Osteoblast (primary cell): ENCODE data around the gene LUC7L3. TPM values are rescaled to one million over a fixed set of nuclear protein-coding genes. Genes with fewer than 3 reads are reported as not detected.
A peak's percentile ranks its signal among the peaks of the same experiment; 100 is the strongest.

ENCODE experiments used
- DNase-seq: peaks from one replicate; pipeline ENCODE4 v3.0.0; 2011; ENCODE audit warnings: low spot score, mixed read lengths; ENCODE audit not compliant: insufficient read length; ENCODE audit errors: missing footprints
- H2AFZ ChIP-seq: 2 replicates; pipeline ENCODE4 v1.6.0; 2011; ENCODE audit warnings: mild to moderate bottlenecking, low read length
- H3K27ac ChIP-seq: 2 replicates; pipeline ENCODE4 v1.5.1; 2011; ENCODE audit warnings: mild to moderate bottlenecking, low read depth, low read length, moderate library complexity
- H3K27me3 ChIP-seq: 2 replicates; pipeline ENCODE4 v1.6.0; 2012; ENCODE audit warnings: mild to moderate bottlenecking, control low read depth, inconsistent platforms, low read length, moderate library complexity; ENCODE audit not compliant: insufficient read depth
- H3K36me3 ChIP-seq: 2 replicates; pipeline ENCODE4 v1.5.1; 2011; ENCODE audit warnings: mild to moderate bottlenecking, low read length, control low read depth, moderate library complexity; ENCODE audit not compliant: insufficient read depth
- H3K4me1 ChIP-seq: 2 replicates; pipeline ENCODE4 v1.5.1; 2011; ENCODE audit warnings: mild to moderate bottlenecking, low read length, control low read depth, moderate library complexity; ENCODE audit not compliant: insufficient read depth
- H3K4me2 ChIP-seq: 2 replicates; pipeline ENCODE4 v1.6.0; 2011; ENCODE audit warnings: mild to moderate bottlenecking, low read length; ENCODE audit not compliant: insufficient read depth
- H3K4me3 ChIP-seq: fragments of 200-600 bp; sonication (generic); 3 replicates; pipeline ENCODE4 v1.5.1; 2012; ENCODE audit warnings: mild to moderate bottlenecking, low read length, inconsistent platforms; ENCODE audit not compliant: insufficient read depth
- H3K79me2 ChIP-seq: 2 replicates; pipeline ENCODE4 v1.6.0; 2012; ENCODE audit warnings: mild to moderate bottlenecking, low read length, control low read depth, inconsistent platforms; ENCODE audit not compliant: insufficient read depth
- H3K9me3 ChIP-seq: 2 replicates; pipeline ENCODE4 v1.5.1; 2011; ENCODE audit warnings: low read depth, low read length, control low read depth
- H4K20me1 ChIP-seq: 2 replicates; pipeline ENCODE4 v1.6.0; 2012; ENCODE audit warnings: mild to moderate bottlenecking, low read length, control low read depth; ENCODE audit not compliant: insufficient read depth
- total RNA-seq: library from RNA; depleted of rRNA; stranded (reverse); fragments of >200 nt; gene quantifications from 2 replicates; pipeline ENCODE4 v1.2.3, GENCODE V29; 2012
- TF ChIP-seq, protein P1 (sequence below): IDR thresholded peaks from 2 replicates; pipeline ENCODE4 v1.5.1; 2011; ENCODE audit warnings: mild to moderate bottlenecking, low read depth, low read length, moderate library complexity; ENCODE audit errors: extremely low read depth

Gene LUC7L3
- total RNA-seq, 1 donor, result 34.7 TPM

DNA sequence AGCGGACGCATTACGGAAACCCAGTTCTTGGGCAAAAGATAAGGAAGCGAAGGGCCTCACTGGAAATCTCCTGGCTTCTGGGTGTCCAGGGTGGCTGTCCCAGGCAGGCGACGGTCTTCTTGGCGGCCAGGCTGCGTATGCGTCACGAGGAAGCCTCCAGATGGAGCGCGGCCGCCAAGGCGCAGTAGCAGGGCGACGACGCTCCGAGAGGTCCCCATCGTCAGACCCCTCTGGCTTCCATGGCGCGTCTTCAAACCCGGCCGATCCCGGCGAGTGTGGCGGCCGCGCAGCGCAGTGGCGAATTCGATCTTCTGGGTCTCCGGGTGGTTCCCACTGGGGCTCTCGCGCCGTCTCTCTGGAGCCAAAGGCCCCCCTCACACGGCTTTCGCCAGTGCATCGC is 61.8 kb downstream of the LUC7L3 start:
- Histone ChIP-seq H3K27me3 (no peaks in the 10 kb centered on the region), H3K27ac (no peak overlapping the region), H2AFZ (peak overlapping the region; percentile 74), H4K20me1 (no peaks in the 10 kb centered on the region), H3K79me2 (no peaks in the 10 kb centered on the region), H3K4me3 (peak overlapping the region; percentile 60), H3K4me2 (peak overlapping the region; percentile 77), H3K9me3 (no peaks in the 10 kb centered on the region), H3K36me3 (no peaks in the 10 kb centered on the region), H3K4me1 (peaks cover 3% of the 10 kb centered on the region)
- TF ChIP-seq, protein P1, sequence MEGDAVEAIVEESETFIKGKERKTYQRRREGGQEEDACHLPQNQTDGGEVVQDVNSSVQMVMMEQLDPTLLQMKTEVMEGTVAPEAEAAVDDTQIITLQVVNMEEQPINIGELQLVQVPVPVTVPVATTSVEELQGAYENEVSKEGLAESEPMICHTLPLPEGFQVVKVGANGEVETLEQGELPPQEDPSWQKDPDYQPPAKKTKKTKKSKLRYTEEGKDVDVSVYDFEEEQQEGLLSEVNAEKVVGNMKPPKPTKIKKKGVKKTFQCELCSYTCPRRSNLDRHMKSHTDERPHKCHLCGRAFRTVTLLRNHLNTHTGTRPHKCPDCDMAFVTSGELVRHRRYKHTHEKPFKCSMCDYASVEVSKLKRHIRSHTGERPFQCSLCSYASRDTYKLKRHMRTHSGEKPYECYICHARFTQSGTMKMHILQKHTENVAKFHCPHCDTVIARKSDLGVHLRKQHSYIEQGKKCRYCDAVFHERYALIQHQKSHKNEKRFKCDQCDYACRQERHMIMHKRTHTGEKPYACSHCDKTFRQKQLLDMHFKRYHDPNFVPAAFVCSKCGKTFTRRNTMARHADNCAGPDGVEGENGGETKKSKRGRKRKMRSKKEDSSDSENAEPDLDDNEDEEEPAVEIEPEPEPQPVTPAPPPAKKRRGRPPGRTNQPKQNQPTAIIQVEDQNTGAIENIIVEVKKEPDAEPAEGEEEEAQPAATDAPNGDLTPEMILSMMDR, result no peak
- DNase-seq, result no peak

DNA sequence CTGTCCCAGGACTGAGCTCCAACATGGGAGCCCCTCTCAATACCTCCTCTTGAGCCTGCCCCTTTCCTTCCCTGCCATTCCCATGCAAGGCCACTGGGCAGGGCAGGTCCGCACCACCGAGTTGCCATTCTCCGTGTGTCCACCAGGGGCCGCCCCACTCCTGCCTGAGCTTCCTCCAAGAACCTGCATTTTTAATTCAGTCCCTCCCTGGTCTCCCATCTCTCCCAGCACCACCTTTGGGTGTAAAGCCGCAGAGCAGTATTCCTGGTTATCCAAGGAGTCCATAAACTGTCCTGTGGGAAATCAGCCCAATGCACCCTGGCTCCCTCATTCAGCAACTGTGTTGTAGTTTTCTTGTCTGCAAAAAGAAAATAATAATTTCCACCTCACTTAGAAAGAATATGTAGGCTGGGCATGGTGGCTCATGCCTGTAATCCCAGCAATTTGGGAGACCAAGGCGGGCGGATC is 63.8 kb downstream of the LUC7L3 start:
- H3K36me3 ChIP-seq, result no peaks in the 10 kb centered on the region
- no peaks in the 10 kb centered on the region for H3K27me3 ChIP-seq
- H3K79me2 ChIP-seq, result no peaks in the 10 kb centered on the region

DNA sequence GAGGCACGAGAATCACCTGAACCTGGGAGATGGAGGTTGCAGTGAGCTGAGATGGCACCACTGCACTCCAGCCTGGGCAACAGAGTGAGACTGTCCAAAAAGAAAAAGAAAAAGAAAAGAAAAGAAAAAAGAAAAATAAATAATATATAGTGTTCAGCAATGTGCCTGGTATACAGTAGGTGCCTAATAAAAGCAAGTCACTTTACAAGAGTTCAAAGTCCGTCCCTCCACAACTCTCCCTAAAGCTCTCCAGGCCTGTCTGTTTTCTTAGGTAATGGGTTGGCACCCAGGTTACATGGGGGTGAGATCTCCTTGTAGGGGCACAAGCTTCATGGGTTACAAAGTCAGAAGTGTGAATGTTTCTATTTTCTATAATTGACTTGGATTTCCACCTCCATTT is 64.5 kb downstream of the LUC7L3 start:
- Histone ChIP-seq H3K4me1 (peaks cover 3% of the 10 kb centered on the region), H3K4me2 (no peak overlapping the region), H3K27ac (no peak overlapping the region), H3K36me3 (no peaks in the 10 kb centered on the region), H3K79me2 (no peaks in the 10 kb centered on the region), H2AFZ (no peak overlapping the region), H3K9me3 (no peaks in the 10 kb centered on the region), H4K20me1 (no peaks in the 10 kb centered on the region), H3K27me3 (no peaks in the 10 kb centered on the region), H3K4me3 (no peak overlapping the region)
- TF ChIP-seq, protein P1, result no peak
- DNase-seq, result no peak

More for the DNA sequence above, 63.8 kb downstream of the LUC7L3 start:
- H3K4me1 ChIP-seq, result peaks cover 3% of the 10 kb centered on the region
- no peaks in the 10 kb centered on the region for H3K9me3 ChIP-seq
- no peak overlapping the region for H3K4me3 ChIP-seq
- no peaks in the 10 kb centered on the region for H4K20me1 ChIP-seq
- H3K4me2 ChIP-seq, result no peak overlapping the region
- peak; percentile 96 for DNase-seq
- no peak overlapping the region for H3K27ac ChIP-seq
- TF ChIP-seq, protein P1, result peak; percentile 97
- no peak overlapping the region for H2AFZ ChIP-seq

DNA sequence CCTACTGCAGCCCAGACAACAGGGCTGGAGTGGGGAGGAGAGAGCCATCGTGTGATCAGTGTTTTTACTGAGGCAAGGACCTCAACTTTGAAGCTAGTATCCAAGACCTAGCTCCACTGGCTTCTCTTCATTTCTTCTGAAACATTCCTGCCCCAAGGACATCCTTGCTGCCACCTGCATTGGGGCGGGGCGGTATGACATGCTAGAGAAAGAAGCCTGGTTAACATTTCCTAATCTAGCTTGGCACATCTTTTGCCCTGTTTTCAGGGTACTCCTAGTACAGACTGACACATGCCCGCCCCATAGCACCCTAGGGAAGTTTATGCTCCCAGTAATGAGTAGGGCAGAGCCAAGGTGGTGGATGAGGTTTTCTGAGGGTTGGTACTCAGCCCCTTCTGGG is 65.7 kb downstream of the LUC7L3 start:
- H3K27me3 ChIP-seq, result no peaks in the 10 kb centered on the region
- no peak overlapping the region for H3K4me3 ChIP-seq
- H3K79me2 ChIP-seq, result no peaks in the 10 kb centered on the region
- no peaks in the 10 kb centered on the region for H4K20me1 ChIP-seq
- H2AFZ ChIP-seq, result no peak overlapping the region
- no peaks in the 10 kb centered on the region for H3K9me3 ChIP-seq
- peaks cover 3% of the 10 kb centered on the region for H3K4me1 ChIP-seq
- no peak overlapping the region for H3K27ac ChIP-seq
- no peaks in the 10 kb centered on the region for H3K36me3 ChIP-seq
- no peak overlapping the region for H3K4me2 ChIP-seq
- TF ChIP-seq, protein P1, result no peak
- DNase-seq, result no peak
